HEK293T (cell line): Measurements from ENCODE around the gene OR10T2.

Source experiments
- ARNT ChIP-seq: fragments of 450-650 bp; IDR thresholded peaks from 2 replicates; pipeline ENCODE4 v1.6.1; 2017; ENCODE audit warnings: mild to moderate bottlenecking
- CTBP1 ChIP-seq: fragments of 450-650 bp; IDR thresholded peaks from 2 replicates; pipeline ENCODE4 v1.6.1; 2016; ENCODE audit warnings: borderline replicate concordance
- FOXM1 ChIP-seq: fragments of 450-650 bp; IDR thresholded peaks from 2 replicates; pipeline ENCODE4 v1.6.1; 2017; ENCODE audit warnings: mild to moderate bottlenecking, borderline replicate concordance
- NFRKB ChIP-seq: fragments of 450-650 bp; IDR thresholded peaks from 2 replicates; pipeline ENCODE4 v1.6.1; 2016; ENCODE audit warnings: mild to moderate bottlenecking, moderate library complexity
- SP1 ChIP-seq: fragments of 450-650 bp; IDR thresholded peaks from 2 replicates; pipeline ENCODE4 v1.6.1; 2017
- SUZ12 ChIP-seq: fragments of 450-650 bp; IDR thresholded peaks from 2 replicates; pipeline ENCODE4 v1.6.1; 2016; ENCODE audit warnings: mild to moderate bottlenecking
- ZNF384 ChIP-seq: fragments of 450-650 bp; IDR thresholded peaks from 2 replicates; pipeline ENCODE4 v1.6.1; 2016

- TF ChIP-seq NFRKB (no peak), FOXM1 (no peak), CTBP1 (no peak), SUZ12 (no peak), ZNF384 (no peak), ARNT (no peak), SP1 (no peak)
Observed at GRCh38 chr1:158414651-158415345, 15.5 kb upstream of the OR10T2 start.
